Fibroblast of the aortic adventitia (primary cell): ENCODE measurements around the gene GFPT1. TPM values are rescaled to one million over a fixed set of nuclear protein-coding genes. Genes with fewer than 3 reads are reported as not detected.

Source experiments
- DNase-seq: peaks from one replicate; pipeline ENCODE4 v3.0.0-alpha.2; 2010; ENCODE audit warnings: low read depth
- H3K4me3 ChIP-seq: 2 replicates; pipeline ENCODE4 v1.5.1; 2011; ENCODE audit warnings: low read depth, mild to moderate bottlenecking, control low read depth, low read length, moderate library complexity
- CTCF ChIP-seq: IDR thresholded peaks from 2 replicates; pipeline ENCODE4 v1.5.1; 2011; ENCODE audit warnings: mild to moderate bottlenecking, low read length, control low read depth, inconsistent platforms; ENCODE audit not compliant: insufficient read depth
- total RNA-seq: library from RNA; depleted of rRNA; stranded (reverse); fragments of >200 nt; gene quantifications from 2 replicates; pipeline ENCODE4 v1.2.3, GENCODE V29; 2012; ENCODE audit warnings: low replicate concordance

Gene GFPT1
- total RNA-seq, 1 donor = 72.0 TPM

- TF ChIP-seq CTCF = no peak
- H3K4me3 ChIP-seq = peak overlapping the region; percentile 75
- peak; percentile 77 for DNase-seq
These were observed 1.4 kb downstream of the GFPT1 start for GRCh38 chr2:69385443-69386151.

- DNase-seq = peak; percentile 42
- H3K4me3 ChIP-seq = peak overlapping the region; percentile 75
- TF ChIP-seq CTCF = no peak
These were observed 2.4 kb downstream of the GFPT1 start for GRCh38 chr2:69384618-69385081.

GRCh38 chr2:69383176-69383812 is 3.7 kb downstream of the GFPT1 start:
- no peak overlapping the region for H3K4me3 ChIP-seq
- DNase-seq = no peak
- no peak for TF ChIP-seq CTCF

GRCh38 chr2:69382547-69382946 is 4.5 kb downstream of the GFPT1 start:
- H3K4me3 ChIP-seq = no peak overlapping the region
- TF ChIP-seq CTCF = no peak
- DNase-seq = no peak

- H3K4me3 ChIP-seq = no peak overlapping the region
- DNase-seq = peak; percentile 66
- TF ChIP-seq CTCF = no peak
These were observed 5.7 kb downstream of the GFPT1 start for GRCh38 chr2:69381337-69381737.

GRCh38 chr2:69380072-69380917 is 6.7 kb downstream of the GFPT1 start:
- peak; percentile 22 for DNase-seq
- TF ChIP-seq CTCF = no peak

More at GRCh38 chr2:69380072-69380917, 6.7 kb downstream of the GFPT1 start:
- H3K4me3 ChIP-seq = no peak overlapping the region
